ENCODE measurements around the gene XRRA1.

GRCh38 chr11:74845978-74846517 is 102.8 kb downstream of the XRRA1 start:
- TF ChIP-seq POLR2A (IDR thresholded peaks at IDR 0.05) (no peak), CTCF (IDR thresholded peaks at IDR 0.05) (no peak), EP300 (IDR thresholded peaks at IDR 0.05) (no peak)

Measured in ovary (tissue), 3 donors.